ENCODE measurements around the gene ZCCHC3.

DNA sequence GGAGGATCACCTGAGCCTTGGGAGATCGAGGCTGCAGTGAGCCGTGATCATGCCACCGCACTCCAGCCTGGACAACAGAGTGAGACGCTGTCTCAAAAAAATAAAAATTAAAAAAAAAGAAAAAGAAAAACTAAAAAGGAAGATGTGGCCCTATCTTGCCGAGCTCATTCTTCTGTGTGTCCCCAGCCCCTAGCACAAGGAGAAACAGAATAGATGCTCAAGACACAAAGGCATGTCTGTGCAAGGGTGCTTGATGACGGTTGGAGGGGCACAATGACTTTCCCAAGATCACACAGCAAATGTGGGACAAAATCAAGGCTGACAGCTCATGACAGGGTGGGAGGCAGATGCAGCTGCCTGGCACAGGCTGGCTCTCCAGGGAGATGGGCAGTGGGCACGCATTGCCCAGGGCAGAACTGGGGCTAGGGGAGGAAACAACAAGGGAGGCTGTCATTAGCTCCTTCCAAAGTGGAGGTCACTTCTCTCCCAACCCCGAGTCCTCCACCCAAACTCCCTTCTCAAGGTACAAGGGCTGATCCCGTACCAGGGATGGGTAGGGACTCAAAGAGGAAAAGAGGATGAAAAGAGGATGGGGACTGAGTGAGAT lies 48.8 kb downstream of the ZCCHC3 start:
- TF ChIP-seq FOXA1 (IDR thresholded peaks at IDR 0.05): no peak
- TF ChIP-seq, protein P1, sequence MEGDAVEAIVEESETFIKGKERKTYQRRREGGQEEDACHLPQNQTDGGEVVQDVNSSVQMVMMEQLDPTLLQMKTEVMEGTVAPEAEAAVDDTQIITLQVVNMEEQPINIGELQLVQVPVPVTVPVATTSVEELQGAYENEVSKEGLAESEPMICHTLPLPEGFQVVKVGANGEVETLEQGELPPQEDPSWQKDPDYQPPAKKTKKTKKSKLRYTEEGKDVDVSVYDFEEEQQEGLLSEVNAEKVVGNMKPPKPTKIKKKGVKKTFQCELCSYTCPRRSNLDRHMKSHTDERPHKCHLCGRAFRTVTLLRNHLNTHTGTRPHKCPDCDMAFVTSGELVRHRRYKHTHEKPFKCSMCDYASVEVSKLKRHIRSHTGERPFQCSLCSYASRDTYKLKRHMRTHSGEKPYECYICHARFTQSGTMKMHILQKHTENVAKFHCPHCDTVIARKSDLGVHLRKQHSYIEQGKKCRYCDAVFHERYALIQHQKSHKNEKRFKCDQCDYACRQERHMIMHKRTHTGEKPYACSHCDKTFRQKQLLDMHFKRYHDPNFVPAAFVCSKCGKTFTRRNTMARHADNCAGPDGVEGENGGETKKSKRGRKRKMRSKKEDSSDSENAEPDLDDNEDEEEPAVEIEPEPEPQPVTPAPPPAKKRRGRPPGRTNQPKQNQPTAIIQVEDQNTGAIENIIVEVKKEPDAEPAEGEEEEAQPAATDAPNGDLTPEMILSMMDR (IDR thresholded peaks at IDR 0.05; ENCODE audit: low read depth, low read length, missing input control): no peak
- no peak for TF ChIP-seq TAF1 (conservative IDR thresholded peaks at IDR 0.05)
- TF ChIP-seq, protein P2, sequence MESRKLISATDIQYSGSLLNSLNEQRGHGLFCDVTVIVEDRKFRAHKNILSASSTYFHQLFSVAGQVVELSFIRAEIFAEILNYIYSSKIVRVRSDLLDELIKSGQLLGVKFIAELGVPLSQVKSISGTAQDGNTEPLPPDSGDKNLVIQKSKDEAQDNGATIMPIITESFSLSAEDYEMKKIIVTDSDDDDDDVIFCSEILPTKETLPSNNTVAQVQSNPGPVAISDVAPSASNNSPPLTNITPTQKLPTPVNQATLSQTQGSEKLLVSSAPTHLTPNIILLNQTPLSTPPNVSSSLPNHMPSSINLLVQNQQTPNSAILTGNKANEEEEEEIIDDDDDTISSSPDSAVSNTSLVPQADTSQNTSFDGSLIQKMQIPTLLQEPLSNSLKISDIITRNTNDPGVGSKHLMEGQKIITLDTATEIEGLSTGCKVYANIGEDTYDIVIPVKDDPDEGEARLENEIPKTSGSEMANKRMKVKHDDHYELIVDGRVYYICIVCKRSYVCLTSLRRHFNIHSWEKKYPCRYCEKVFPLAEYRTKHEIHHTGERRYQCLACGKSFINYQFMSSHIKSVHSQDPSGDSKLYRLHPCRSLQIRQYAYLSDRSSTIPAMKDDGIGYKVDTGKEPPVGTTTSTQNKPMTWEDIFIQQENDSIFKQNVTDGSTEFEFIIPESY (IDR thresholded peaks at IDR 0.05): no peak
- TF ChIP-seq GABPA (IDR thresholded peaks at IDR 0.05 in 1 of 2, conservative IDR thresholded peaks at IDR 0.05 in 1 of 2): no peak
- TF ChIP-seq, protein P3, sequence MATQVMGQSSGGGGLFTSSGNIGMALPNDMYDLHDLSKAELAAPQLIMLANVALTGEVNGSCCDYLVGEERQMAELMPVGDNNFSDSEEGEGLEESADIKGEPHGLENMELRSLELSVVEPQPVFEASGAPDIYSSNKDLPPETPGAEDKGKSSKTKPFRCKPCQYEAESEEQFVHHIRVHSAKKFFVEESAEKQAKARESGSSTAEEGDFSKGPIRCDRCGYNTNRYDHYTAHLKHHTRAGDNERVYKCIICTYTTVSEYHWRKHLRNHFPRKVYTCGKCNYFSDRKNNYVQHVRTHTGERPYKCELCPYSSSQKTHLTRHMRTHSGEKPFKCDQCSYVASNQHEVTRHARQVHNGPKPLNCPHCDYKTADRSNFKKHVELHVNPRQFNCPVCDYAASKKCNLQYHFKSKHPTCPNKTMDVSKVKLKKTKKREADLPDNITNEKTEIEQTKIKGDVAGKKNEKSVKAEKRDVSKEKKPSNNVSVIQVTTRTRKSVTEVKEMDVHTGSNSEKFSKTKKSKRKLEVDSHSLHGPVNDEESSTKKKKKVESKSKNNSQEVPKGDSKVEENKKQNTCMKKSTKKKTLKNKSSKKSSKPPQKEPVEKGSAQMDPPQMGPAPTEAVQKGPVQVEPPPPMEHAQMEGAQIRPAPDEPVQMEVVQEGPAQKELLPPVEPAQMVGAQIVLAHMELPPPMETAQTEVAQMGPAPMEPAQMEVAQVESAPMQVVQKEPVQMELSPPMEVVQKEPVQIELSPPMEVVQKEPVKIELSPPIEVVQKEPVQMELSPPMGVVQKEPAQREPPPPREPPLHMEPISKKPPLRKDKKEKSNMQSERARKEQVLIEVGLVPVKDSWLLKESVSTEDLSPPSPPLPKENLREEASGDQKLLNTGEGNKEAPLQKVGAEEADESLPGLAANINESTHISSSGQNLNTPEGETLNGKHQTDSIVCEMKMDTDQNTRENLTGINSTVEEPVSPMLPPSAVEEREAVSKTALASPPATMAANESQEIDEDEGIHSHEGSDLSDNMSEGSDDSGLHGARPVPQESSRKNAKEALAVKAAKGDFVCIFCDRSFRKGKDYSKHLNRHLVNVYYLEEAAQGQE (IDR thresholded peaks at IDR 0.05): no peak
- TF ChIP-seq NR2F2 (IDR thresholded peaks at IDR 0.05): no peak
- no peak for TF ChIP-seq RAD21 (IDR thresholded peaks at IDR 0.05)
- TF ChIP-seq, protein P4, sequence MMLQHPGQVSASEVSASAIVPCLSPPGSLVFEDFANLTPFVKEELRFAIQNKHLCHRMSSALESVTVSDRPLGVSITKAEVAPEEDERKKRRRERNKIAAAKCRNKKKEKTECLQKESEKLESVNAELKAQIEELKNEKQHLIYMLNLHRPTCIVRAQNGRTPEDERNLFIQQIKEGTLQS (IDR thresholded peaks at IDR 0.05): no peak
- no peak for TF ChIP-seq EGR1 (IDR thresholded peaks at IDR 0.05; ENCODE audit: low read depth in 2 of 2)
- TF ChIP-seq JUND (IDR thresholded peaks at IDR 0.05): no peak
- TF ChIP-seq, protein P5, sequence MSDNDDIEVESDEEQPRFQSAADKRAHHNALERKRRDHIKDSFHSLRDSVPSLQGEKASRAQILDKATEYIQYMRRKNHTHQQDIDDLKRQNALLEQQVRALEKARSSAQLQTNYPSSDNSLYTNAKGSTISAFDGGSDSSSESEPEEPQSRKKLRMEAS (IDR thresholded peaks at IDR 0.05): no peak

All from liver (tissue), 3 donors.